NCI-H1048 (cell line): ENCODE results near the gene ZSCAN18.

Experiments used
- DNase-seq: peaks from one replicate; lab custom pipeline; 2025; lab: John Stamatoyannopoulos, UW

The ZSCAN18 gene

DNA sequence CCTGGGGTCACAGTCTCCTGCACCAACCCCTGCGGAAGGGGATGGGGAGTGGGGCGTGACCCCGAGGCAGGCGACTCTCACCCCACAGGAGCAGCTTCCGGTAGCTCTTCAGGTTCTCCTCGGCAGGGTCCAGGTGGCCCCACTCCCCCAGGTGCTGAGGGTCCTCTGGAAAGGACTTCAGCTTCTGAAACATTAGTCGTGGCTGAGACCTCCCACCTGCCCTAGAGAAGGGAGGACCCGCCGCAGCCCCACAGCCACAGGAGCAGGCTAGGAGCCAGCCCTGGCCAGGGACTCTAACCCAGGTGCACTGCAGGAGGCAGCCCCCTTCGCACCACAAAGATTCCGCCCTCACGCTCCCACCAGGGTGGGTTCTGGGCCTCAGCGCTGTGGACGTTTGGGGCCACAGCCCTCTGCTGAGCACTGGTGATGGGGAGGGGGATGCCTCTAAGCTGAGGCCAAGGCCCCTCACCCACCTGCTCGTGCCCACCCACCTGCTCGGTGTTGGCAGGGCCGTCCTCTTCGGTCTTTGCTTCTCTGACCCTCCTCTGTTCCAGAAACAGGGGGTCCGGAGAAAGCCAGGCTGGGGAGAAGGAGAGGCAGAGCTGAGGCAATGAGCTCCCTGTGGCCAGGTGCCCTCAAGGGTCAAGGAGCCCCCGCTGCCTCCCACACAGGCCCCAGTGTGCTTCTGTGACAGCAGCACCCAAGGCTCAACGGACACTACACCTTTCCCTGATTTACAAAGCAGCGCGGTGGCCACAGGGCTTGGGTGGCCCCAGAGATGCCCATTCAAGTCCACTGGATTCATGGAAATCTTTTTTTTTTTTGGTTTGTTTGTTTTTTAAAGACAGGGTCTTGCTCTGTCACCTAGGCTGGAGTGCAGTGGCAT is 11.0 kb downstream of the ZSCAN18 start:
- DNase-seq: no peak

DNA sequence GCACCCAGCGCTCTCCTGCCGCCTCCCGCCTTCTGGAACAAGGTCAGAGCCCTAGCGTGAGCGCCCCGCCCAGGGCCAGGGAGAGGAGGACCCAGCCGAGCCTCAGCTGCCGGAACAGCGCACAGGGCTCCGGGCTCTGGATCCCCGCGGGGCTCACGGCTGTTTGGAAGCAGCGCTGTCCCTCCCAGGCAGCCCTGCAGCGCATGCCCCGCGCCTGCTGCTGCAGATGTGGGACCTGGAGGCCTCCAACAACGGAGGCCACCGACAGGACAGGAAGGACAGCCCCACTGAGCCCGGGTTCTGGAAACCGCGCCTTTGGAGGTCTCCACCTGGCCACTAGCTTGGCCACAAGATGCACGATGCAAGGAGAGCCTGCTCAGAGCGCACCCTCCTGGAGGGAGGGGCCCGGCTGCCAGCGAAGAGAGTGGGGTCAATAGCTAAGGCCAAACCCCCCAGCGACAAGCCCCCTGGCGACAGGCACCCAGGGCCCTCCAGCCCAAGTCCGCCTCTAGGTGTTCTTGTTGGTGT is 12.6 kb downstream of the ZSCAN18 start:
- no peak for DNase-seq

- no peak for DNase-seq
Measured at GRCh38 chr19:58084596-58085347, 13.3 kb downstream of the ZSCAN18 start.

DNA sequence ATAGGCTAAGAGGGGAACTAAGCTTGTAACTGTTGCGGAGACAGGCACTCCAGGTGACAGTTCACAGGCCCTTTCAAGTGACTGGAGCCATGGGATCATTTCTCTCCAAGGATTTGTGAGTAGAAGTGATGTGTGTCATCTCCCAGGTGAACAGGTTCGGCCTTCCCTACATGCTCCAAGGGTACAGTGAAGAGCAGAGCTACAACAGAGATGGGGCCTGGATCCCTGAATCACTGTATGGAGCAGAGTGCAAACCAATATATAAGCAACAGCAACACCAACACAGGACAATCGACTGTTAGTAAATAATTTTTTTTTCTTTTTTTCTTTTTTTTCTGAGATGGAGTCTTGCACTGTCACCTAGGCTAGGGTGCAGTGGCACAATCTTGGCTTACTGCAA is 15.0 kb downstream of the ZSCAN18 start:
- no peak for DNase-seq

GRCh38 chr19:58079792-58080191 is 18.2 kb downstream of the ZSCAN18 start:
- no peak for DNase-seq

- DNase-seq: no peak
Measured at GRCh38 chr19:58067240-58067912, 30.7 kb downstream of the ZSCAN18 start.

- DNase-seq: no peak
Measured at GRCh38 chr19:58063712-58064111, 34.3 kb downstream of the ZSCAN18 start.

DNA sequence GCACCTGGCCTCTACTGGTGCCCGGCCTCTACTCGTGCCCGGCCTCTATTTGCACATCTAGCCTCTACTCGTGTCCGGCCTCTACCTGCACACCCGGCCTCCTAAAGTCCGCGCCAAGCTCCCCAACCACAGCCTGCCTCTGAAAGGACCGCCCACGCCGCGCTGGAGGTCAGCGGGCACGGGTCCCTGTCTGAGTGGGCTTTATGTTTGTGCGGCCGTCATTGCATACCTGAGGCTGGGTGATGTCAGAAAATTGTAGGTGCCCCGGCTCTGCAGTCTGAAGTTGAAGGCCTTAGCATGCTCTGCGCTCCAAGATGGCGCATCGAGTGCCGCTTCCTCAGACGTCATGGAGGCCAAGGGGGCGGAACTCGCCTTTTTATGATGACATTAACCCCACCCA is 37.8 kb downstream of the ZSCAN18 start:
- no peak for DNase-seq

DNA sequence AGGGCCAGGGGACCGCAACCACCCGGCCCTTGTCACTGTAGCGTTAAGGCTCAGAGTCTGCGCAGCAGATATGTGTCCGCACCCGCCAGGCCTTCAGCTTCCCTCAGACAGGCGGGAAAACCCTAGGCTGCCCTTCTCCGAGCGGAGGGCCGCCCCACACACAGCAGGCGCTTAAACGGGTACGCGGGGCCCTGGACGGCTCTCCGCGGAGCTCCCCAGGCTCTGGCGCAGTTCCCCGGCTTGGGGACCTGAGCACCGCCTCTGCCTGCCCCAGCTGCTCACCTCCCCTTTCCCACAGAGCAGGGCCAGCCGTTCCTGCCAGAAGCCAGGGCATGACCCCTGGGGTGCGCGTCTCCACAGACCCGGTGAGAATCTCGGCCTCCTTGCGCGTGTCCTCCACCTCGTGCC is 38.4 kb downstream of the ZSCAN18 start:
- DNase-seq: no peak

DNA sequence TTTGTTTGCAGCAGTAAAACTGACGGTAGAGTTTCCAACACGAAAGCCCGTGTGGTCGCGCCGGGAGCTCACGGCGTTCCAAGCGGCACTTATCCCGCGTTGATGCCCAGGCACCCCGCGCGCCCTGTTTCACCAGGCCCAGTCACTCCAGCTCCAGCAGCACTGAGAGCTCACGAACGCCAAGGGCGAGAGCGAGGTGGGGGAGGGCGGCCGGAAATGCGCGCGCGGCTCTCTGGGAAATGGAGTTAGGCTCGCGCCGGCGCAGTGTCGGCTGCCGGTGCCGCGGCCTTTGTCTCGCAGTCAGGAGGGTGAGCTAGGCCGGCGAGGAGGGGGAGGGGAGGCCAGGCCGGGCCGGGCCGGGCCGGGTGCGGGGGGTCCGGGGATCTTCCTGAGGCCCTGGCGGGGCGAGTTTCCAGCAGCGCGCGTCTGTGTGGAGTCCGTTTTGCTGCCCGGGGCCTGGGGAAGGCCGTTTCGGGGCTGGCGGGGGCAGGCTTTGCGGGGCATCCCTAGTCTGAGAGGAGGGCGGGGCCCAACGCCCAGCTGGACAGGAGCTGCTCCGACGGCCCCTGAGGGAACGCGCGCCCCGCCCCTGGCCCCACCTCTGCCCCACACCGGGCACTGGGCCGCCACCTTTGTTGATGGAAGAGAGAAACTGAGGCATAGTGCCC is 38.9 kb downstream of the ZSCAN18 start, which contains the start of gene ZNF135:
TSS of gene ZNF135 (plus strand) at position 280 of the 668 bp plus-strand sequence. CDS start 721 bp downstream, outside the sequence.
- DNase-seq: no peak

GRCh38 chr19:58058467-58058866 is 39.6 kb downstream of the ZSCAN18 start:
- DNase-seq: no peak

- DNase-seq: no peak
Measured at GRCh38 chr19:58056861-58057260, 41.2 kb downstream of the ZSCAN18 start.

DNA sequence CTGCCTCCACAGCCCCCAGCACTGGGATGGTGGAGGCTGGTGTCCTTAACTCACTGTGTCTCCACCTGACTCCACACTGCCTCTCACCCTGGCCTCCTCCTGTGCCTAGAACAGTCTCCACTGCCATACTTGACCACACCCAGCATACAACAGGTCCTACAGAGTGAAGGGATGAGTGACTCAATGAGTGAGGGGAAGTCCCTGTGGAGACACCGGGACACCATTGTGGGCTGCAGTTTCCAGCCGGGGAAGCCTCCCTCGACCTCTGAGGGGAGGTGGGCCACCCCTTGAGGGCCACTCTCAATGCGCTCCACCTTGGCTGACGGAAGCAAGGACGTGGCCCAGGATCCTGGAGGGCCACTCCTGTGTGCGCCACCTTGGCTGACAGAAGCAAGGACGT is 41.8 kb downstream of the ZSCAN18 start:
- no peak for DNase-seq

DNA sequence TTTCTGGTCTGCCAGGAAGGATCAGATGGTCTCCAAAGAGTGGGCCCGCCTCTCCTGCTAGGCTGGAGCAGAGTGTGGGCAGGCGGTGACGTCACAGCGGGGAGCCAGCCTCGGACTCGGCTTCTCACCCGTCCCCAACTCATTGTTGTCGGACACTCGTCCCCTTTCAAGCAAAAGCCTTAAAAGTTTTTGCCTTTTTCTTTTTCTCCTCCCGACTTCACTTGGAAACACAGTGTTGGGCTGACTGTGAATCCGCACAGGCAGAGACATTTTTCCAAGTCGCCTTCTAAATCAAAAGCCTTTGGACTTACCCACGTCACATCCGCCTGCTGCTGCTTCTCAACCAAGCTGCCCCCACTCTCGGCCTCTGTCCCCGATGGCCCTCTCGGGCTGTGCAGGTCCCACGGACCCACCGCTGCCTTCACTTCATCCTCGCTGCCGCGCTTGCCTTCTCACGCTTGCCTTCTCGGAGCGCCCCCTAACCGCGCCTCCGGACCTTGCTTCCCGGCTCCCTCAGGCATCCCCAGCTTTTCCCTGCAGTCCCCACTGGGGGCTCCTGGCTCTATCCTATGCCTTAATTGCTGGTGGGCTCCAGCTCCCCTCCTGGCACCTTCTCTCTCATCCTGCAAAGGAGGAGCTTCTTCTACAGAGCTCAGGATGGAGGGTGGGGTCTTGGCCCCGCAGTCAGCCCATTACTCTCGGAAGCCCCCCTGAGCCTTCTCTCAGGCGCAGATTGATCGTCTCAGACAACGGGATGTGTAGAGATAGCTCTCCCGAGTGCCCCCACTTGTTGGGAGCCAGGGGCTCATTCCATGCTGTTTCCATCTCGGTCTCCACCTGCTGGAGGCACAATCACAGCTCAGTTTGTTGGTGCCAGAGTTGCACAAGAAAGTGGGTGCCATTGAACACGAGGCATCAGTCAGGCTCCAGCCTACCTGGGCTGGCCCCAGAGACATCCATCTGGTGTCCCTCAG is 42.8 kb downstream of the ZSCAN18 start:
- no peak for DNase-seq

DNA sequence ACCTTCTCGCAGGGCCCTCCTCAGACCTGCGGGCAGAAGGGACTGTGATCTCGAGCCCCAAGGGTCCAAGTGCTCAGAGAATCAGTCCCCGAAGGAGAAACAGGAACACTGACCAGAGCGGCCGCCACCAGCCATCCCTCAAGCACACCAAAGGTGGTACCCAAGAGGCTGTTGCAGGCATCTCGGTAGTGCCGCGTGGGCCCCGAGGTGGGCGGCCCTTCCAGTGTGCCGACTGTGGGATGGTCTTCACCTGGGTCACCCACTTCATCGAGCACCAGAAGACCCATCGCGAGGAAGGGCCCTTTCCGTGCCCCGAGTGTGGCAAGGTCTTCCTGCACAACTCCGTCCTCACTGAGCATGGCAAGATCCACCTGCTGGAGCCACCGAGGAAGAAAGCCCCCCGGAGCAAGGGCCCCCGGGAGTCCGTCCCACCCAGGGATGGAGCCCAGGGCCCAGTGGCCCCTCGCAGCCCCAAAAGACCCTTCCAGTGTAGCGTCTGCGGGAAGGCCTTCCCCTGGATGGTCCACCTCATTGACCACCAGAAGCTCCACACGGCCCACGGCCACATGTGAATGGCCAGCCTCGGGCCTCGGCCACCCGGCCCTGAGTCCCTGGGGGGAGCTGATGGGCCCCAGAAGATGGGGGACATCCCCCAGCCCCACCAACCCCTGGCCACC is 44.4 kb downstream of the ZSCAN18 start:
- no peak for DNase-seq

- DNase-seq: no peak
Measured at GRCh38 chr19:58052256-58052655, 45.8 kb downstream of the ZSCAN18 start.

- no peak for DNase-seq
Measured at GRCh38 chr19:58047672-58048071, 50.4 kb downstream of the ZSCAN18 start.

- DNase-seq: no peak
Measured at GRCh38 chr19:58046856-58047255, 51.2 kb downstream of the ZSCAN18 start.

GRCh38 chr19:58045411-58046050 is 52.5 kb downstream of the ZSCAN18 start:
- DNase-seq: no peak
